HCT116 (cell line): ENCODE results near the gene CERK. TPM values are rescaled to one million over a fixed set of nuclear protein-coding genes. Genes with fewer than 3 reads are reported as not detected.

Source experiments
- ATAC-seq: fragments of 200-7000 bp; cut with Tn5 transposase; 2 replicates; pipeline ENCODE4 v1.9.1; 2020; ENCODE audit warnings: mild to moderate bottlenecking, moderate library complexity
- BruUV-seq: library from RNA; stranded (reverse); fragments of 400-500 nt; replicated peaks from 2 replicates; lab custom pipeline; 2021; lab: Mats Ljungman, UMichigan
- CTCF ChIA-PET: fragments of 300-600 bp; sonication (Branson Sonifier 250); formaldehyde crosslinking; loops from one replicate; lab custom pipeline; 2021; ENCODE audit warnings: antibody characterized with exemption; lab: Charles Lee
- POLR2A ChIA-PET: fragments of 300-600, 350-600 bp; sonication (Branson Sonifier 250); formaldehyde crosslinking; loops from one replicate; lab custom pipeline; 2021; ENCODE audit warnings: antibody characterized with exemption; lab: Charles Lee
- RAD21 ChIA-PET, 2 experiments: fragments of 300-600 bp; sonication (Branson Sonifier 250); formaldehyde crosslinking; loops; one replicate each; lab custom pipeline; 2023; ENCODE audit warnings: low total read pairs in 2 of 2; ENCODE audit not compliant: uncharacterized antibody in 2 of 2, unreplicated experiment in 2 of 2, low non-redundant PET in 1 of 2; lab: Charles Lee
- DNase-seq: peaks from one replicate; pipeline ENCODE4 v3.0.0-alpha.2; 2010; ENCODE audit warnings: low read depth, low spot score
- H2AFZ ChIP-seq: fragments of 200-600 bp; shearing (Covaris generic), sonication (generic); 2 replicates; pipeline ENCODE4 v1.6.1; 2017; ENCODE audit warnings: low read depth, mixed run types, mixed read lengths, antibody characterized with exemption, low read length; ENCODE audit not compliant: poor library complexity, severe bottlenecking
- H3K27ac ChIP-seq: 2 replicates; pipeline ENCODE4 v1.5.1; 2012; ENCODE audit warnings: low read depth, low read length
- H3K27me3 ChIP-seq: fragments of 200-600 bp; sonication (generic); 2 replicates; pipeline ENCODE4 v1.6.1; 2016; ENCODE audit warnings: mixed run types, low read length, mixed read lengths; ENCODE audit not compliant: insufficient read depth
- H3K36me3 ChIP-seq, 2 experiments: fragments of 200-500 bp in 1 of 2; fragments of 200-600 bp in 1 of 2; sonication (Bioruptor generic) in 1 of 2; sonication (generic) in 1 of 2; 2 replicates each; pipeline versions ENCODE4 v1.5.1 to v1.6.1; 2014 to 2016; ENCODE audit warnings: low read length in 2 of 2, inconsistent platforms in 1 of 2, mixed read lengths in 1 of 2, mixed run types in 1 of 2; ENCODE audit not compliant: insufficient read depth in 2 of 2, control insufficient read depth in 1 of 2
- H3K4me1 ChIP-seq, 2 experiments: fragments of 200-600 bp in 1 of 2; sonication (generic) in 1 of 2; 2 replicates each; pipeline versions ENCODE4 v1.5.1 to v1.6.1; 2012 to 2017; ENCODE audit warnings: low read length in 2 of 2, inconsistent platforms in 1 of 2, mild to moderate bottlenecking in 1 of 2, mixed read lengths in 1 of 2, mixed run types in 1 of 2, moderate library complexity in 1 of 2; ENCODE audit not compliant: insufficient read depth in 2 of 2, control insufficient read depth in 1 of 2
- H3K4me2 ChIP-seq: fragments of 200-600 bp; sonication (generic); 2 replicates; pipeline ENCODE4 v1.6.1; 2017; ENCODE audit warnings: mixed run types, low read length, mixed read lengths
- H3K4me3 ChIP-seq, 2 experiments: fragments of 200-600 bp in 1 of 2; sonication (generic) in 1 of 2; replicated peaks in 1 of 2; 2 replicates each; pipeline ENCODE4 v1.5.1; 2011 to 2016; ENCODE audit warnings: low read length in 2 of 2, control low read depth in 1 of 2, low read depth in 1 of 2, mild to moderate bottlenecking in 1 of 2, mixed read lengths in 1 of 2, mixed run types in 1 of 2
- H3K79me2 ChIP-seq: fragments of 200-600 bp; sonication (generic); 2 replicates; pipeline ENCODE4 v1.6.1; 2017; ENCODE audit warnings: mild to moderate bottlenecking, mixed run types, low read length, moderate library complexity, mixed read lengths; ENCODE audit not compliant: insufficient read depth
- H3K9ac ChIP-seq: fragments of 200-600 bp; sonication (generic); 2 replicates; pipeline ENCODE4 v1.6.1; 2016; ENCODE audit warnings: low read length, mixed read lengths
- H3K9me2 ChIP-seq: fragments of 200-600 bp; sonication (generic), shearing (Covaris generic); 2 replicates; pipeline ENCODE4 v1.6.1; 2017; ENCODE audit warnings: mixed run types, mild to moderate bottlenecking, moderate library complexity; ENCODE audit not compliant: insufficient read depth
- H3K9me3 ChIP-seq, 2 experiments: fragments of 200-500 bp in 1 of 2; fragments of 200-600 bp in 1 of 2; sonication (Bioruptor generic) in 1 of 2; sonication (generic) in 1 of 2; 2 replicates each; pipeline ENCODE4 v1.6.1; 2014 to 2017; ENCODE audit warnings: low read length in 2 of 2, mixed read lengths in 2 of 2, inconsistent platforms in 1 of 2, low read depth in 1 of 2, mild to moderate bottlenecking in 1 of 2, mixed run types in 1 of 2, moderate library complexity in 1 of 2; ENCODE audit not compliant: control insufficient read depth in 1 of 2, insufficient read depth in 1 of 2
- H4K20me1 ChIP-seq: fragments of 200-600 bp; sonication (generic), shearing (Covaris generic); 2 replicates; pipeline ENCODE4 v1.6.1; 2017; ENCODE audit warnings: mixed run types, mild to moderate bottlenecking, moderate library complexity; ENCODE audit not compliant: insufficient read depth
- CBX3 ChIP-seq: IDR thresholded peaks from 2 replicates; pipeline ENCODE4 v1.6.1; 2012; ENCODE audit warnings: low read depth
- CEBPB ChIP-seq: IDR thresholded peaks from 2 replicates; pipeline ENCODE4 v1.6.1; 2012; ENCODE audit warnings: low read depth
- CTCF ChIP-seq, 3 experiments: fragments of 200-600 bp in 1 of 3; sonication (generic) in 1 of 3; IDR thresholded peaks in 2 of 3; conservative IDR thresholded peaks in 1 of 3; 2 replicates each; pipeline ENCODE4 v1.5.1; 2012 to 2017; ENCODE audit warnings: low read depth in 2 of 3, low read length in 2 of 3, antibody characterized with exemption in 1 of 3, borderline replicate concordance in 1 of 3, control low read depth in 1 of 3, mild to moderate bottlenecking in 1 of 3, mixed read lengths in 1 of 3, mixed run types in 1 of 3, moderate library complexity in 1 of 3; ENCODE audit not compliant: insufficient read depth in 1 of 3
- EZH2 ChIP-seq: fragments of 200-600 bp; sonication (generic); IDR thresholded peaks from 2 replicates; pipeline ENCODE4 v1.6.1; 2017; ENCODE audit warnings: antibody characterized with exemption, mixed run types
- FOSL1 ChIP-seq: IDR thresholded peaks from 2 replicates; pipeline ENCODE4 v1.6.1; 2012; ENCODE audit warnings: low read depth
- POLR2AphosphoS5 ChIP-seq: IDR thresholded peaks from 2 replicates; pipeline ENCODE4 v1.6.1; 2011; ENCODE audit warnings: mild to moderate bottlenecking, low read depth, low read length, moderate library complexity
- RAD21 ChIP-seq: IDR thresholded peaks from 2 replicates; pipeline ENCODE4 v1.6.1; 2012; ENCODE audit warnings: low read depth, mild to moderate bottlenecking
- SIN3A ChIP-seq: IDR thresholded peaks from 2 replicates; pipeline ENCODE4 v1.6.1; 2012; ENCODE audit warnings: low read depth
- TCF7L2 ChIP-seq: IDR thresholded peaks from 2 replicates; pipeline ENCODE4 v1.7.0; 2011; ENCODE audit warnings: borderline replicate concordance, inconsistent platforms; ENCODE audit not compliant: insufficient read depth, insufficient read length; ENCODE audit errors: extremely low read depth
- intact Hi-C: fragments of 100-400 bp; cut with micrococcal nuclease; formaldehyde crosslinking; loops from 2 replicates; pipeline ENCODE4 v1.10.0; 2022
- total RNA-seq: library from RNA; stranded (reverse); gene quantifications from one replicate; pipeline ENCODE4 v1.2.1, GENCODE V29; 2021; ENCODE audit not compliant: unreplicated experiment
- TF ChIP-seq, protein P1 (sequence below): IDR thresholded peaks from 2 replicates; pipeline ENCODE4 v1.6.1; 2012; ENCODE audit warnings: low read depth
- TF ChIP-seq, protein P2 (sequence below): IDR thresholded peaks from 2 replicates; pipeline ENCODE4 v1.6.1; 2011; ENCODE audit warnings: mild to moderate bottlenecking, low read length, moderate library complexity; ENCODE audit not compliant: insufficient replicate concordance; ENCODE audit errors: extremely low read depth

Gene CERK
- total RNA-seq, 1 experiment from 2014 or later: 35.0 TPM

DNA sequence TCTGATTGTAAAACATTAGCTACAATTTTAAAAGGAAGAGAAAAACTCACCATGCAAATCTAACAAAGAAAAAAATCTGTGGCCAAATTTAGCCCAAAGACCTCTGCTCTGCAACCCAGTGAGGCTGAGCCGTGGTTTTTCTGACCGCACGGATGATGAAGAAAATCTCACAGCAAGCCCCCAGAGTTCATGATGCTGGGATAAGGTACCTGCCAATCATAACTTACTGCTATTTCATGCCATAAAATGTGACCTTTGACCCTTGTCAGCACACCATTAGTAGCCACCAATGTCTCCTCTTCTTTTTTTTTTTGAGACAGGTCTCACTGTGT lies 11.1 kb downstream of the CERK start:
- ATAC-seq (no peak), DNase-seq (no peak)
- H3K79me2 ChIP-seq: peaks cover 26% of the 10 kb centered on the region; the same call in 1 of the 2 replicates
- ChIA-PET RAD21 (no interaction called here), POLR2A (no interaction called here), CTCF (no interaction called here)
- intact Hi-C loops: no loop called here
- H3K4me2 ChIP-seq: no peak overlapping the region
- no peaks in the 10 kb centered on the region for H4K20me1 ChIP-seq
- H2AFZ ChIP-seq: no peak overlapping the region
- no peaks in the 10 kb centered on the region for H3K9me3 ChIP-seq
- H3K27me3 ChIP-seq: no peaks in the 10 kb centered on the region
- no peak overlapping the region for H3K9ac ChIP-seq
- no TSS peak for BruUV-seq
- no peak overlapping the region for H3K27ac ChIP-seq
- no peaks in the 10 kb centered on the region for H3K9me2 ChIP-seq
- TF ChIP-seq RAD21 (no peak), CEBPB (no peak), POLR2AphosphoS5 (no peak), EZH2 (no peak), TCF7L2 (no peak), SIN3A (no peak), CTCF (IDR thresholded peaks at IDR 0.05 in 2 of 3, conservative IDR thresholded peaks at IDR 0.05 in 1 of 3; ENCODE audit: borderline replicate concordance in 1 of 3, insufficient read depth in 1 of 3, low read depth in 2 of 3, low read length in 2 of 3) (no peak), FOSL1 (no peak), CBX3 (no peak)
- TF ChIP-seq, protein P1, sequence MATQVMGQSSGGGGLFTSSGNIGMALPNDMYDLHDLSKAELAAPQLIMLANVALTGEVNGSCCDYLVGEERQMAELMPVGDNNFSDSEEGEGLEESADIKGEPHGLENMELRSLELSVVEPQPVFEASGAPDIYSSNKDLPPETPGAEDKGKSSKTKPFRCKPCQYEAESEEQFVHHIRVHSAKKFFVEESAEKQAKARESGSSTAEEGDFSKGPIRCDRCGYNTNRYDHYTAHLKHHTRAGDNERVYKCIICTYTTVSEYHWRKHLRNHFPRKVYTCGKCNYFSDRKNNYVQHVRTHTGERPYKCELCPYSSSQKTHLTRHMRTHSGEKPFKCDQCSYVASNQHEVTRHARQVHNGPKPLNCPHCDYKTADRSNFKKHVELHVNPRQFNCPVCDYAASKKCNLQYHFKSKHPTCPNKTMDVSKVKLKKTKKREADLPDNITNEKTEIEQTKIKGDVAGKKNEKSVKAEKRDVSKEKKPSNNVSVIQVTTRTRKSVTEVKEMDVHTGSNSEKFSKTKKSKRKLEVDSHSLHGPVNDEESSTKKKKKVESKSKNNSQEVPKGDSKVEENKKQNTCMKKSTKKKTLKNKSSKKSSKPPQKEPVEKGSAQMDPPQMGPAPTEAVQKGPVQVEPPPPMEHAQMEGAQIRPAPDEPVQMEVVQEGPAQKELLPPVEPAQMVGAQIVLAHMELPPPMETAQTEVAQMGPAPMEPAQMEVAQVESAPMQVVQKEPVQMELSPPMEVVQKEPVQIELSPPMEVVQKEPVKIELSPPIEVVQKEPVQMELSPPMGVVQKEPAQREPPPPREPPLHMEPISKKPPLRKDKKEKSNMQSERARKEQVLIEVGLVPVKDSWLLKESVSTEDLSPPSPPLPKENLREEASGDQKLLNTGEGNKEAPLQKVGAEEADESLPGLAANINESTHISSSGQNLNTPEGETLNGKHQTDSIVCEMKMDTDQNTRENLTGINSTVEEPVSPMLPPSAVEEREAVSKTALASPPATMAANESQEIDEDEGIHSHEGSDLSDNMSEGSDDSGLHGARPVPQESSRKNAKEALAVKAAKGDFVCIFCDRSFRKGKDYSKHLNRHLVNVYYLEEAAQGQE: no peak
- TF ChIP-seq, protein P2, sequence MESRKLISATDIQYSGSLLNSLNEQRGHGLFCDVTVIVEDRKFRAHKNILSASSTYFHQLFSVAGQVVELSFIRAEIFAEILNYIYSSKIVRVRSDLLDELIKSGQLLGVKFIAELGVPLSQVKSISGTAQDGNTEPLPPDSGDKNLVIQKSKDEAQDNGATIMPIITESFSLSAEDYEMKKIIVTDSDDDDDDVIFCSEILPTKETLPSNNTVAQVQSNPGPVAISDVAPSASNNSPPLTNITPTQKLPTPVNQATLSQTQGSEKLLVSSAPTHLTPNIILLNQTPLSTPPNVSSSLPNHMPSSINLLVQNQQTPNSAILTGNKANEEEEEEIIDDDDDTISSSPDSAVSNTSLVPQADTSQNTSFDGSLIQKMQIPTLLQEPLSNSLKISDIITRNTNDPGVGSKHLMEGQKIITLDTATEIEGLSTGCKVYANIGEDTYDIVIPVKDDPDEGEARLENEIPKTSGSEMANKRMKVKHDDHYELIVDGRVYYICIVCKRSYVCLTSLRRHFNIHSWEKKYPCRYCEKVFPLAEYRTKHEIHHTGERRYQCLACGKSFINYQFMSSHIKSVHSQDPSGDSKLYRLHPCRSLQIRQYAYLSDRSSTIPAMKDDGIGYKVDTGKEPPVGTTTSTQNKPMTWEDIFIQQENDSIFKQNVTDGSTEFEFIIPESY: no peak
- peaks cover 11 to 15% of the 10 kb centered on the region in 2 experiments for H3K4me1 ChIP-seq
- H3K4me3 ChIP-seq: no peak overlapping the region
- H3K36me3 ChIP-seq: no peaks in the 10 kb centered on the region
